ENCODE measurements around the gene DNAAF5. TPM values are rescaled to one million over a fixed set of nuclear protein-coding genes. Genes with fewer than 3 reads are reported as not detected.

DNAAF5 gene
- total RNA-seq, 2 donors from 2014 or later, result 14.9 to 15.0 TPM

DNA sequence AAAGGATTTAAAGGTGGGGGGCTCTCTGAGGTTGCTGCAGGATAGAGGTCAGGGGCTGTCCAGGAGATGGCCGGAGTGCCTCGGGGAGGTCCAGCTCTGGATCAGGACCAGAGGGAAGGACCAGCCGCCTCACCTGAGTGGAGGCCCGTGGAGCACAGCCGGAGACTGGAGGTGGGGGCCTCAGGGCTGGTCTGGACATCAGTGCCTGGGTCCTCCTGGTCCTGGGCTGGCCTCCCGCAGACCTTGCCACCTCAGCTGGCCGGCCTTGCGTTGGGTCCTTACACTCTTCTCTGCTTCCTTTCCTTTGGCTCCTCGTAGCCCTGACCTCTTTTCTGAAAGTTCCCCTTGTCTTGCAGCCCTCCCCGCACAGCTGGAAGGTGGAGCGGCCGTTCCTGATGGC is 107.8 kb downstream of the DNAAF5 start:
- peak; percentile 14 for DNase-seq
- intact Hi-C loops (cut with DNase I), result no loop called here
- no peak for ATAC-seq

- ATAC-seq (no peak), DNase-seq (peak; percentile 10)
- intact Hi-C loops (cut with DNase I), result no loop called here
These were observed 108.5 kb downstream of the DNAAF5 start for GRCh38 chr7:835021-835420.

GRCh38 chr7:835485-836401 is 109.2 kb downstream of the DNAAF5 start:
- intact Hi-C loops (cut with DNase I), result no loop called here
- DNase-seq, result peak; percentile 13
- no peak for ATAC-seq

Other genes with a start within 250 kb of the DNAAF5 start
- gene PDGFA, start 206.9 kb upstream of the DNAAF5 start, total RNA-seq, result 10 to 100 TPM; 27.5 to 33.9 TPM
- 10 to 100 TPM; 15.8 to 19.8 TPM for gene PRKAR1B, start 582 bp downstream of the DNAAF5 start, total RNA-seq
- gene SUN1, start 105.8 kb downstream of the DNAAF5 start, total RNA-seq, result 100 to 1,000 TPM; 124 to 136 TPM
- 10 to 100 TPM; 17.8 to 28.3 TPM for gene GET4, start 149.9 kb downstream of the DNAAF5 start, total RNA-seq
- 1 to 10 TPM; 6.9 to 8.2 TPM for gene ADAP1, start 228.0 kb downstream of the DNAAF5 start, total RNA-seq
- 1 to 10 TPM; 6.6 to 8.5 TPM for gene COX19, start 248.8 kb downstream of the DNAAF5 start, total RNA-seq

All from left cardiac atrium (tissue), 4 donors.